K562 (cell line): ENCODE data around the gene CBFA2T2. TPM values are rescaled to one million over a fixed set of nuclear protein-coding genes. Genes with fewer than 3 reads are reported as not detected.

Experiments used
- ATAC-seq: fragments of 200-7000 bp; cut with Tn5 transposase; 3 replicates; pipeline ENCODE4 v1.9.1; 2020; ENCODE audit warnings: moderate library complexity
- BruUV-seq: library from RNA; stranded (reverse); fragments of 400-500 nt; replicated peaks from 2 replicates; lab custom pipeline; 2021; lab: Mats Ljungman, UMichigan
- CTCF ChIA-PET: fragments of 300-600 bp; formaldehyde crosslinking; extraction: SDS; loops from one replicate; lab custom pipeline; 2021; ENCODE audit warnings: low intra/inter-chr PET ratio; lab: Yijun Ruan, JAX
- POLR2A ChIA-PET: fragments of 300-600, 350-650 bp; sonication (Branson Sonifier 250); formaldehyde crosslinking; extraction: SDS; loops from one replicate; lab custom pipeline; 2021; ENCODE audit warnings: antibody characterized with exemption, inconsistent platforms; lab: Yijun Ruan, JAX
- DNase-seq, 4 experiments: peaks; one replicate each; pipeline versions ENCODE4 v3.0.0 to v3.0.0-alpha.2; 2011 to 2018; ENCODE audit warnings: low spot score in 3 of 4, mixed read lengths in 3 of 4; ENCODE audit errors: extremely low read depth in 1 of 4
- FAIRE-seq: peaks from 2 replicates; lab custom pipeline; 2011; peaks lifted over from hg19 to GRCh38; lab: Jason Lieb, UNC
- H2AFZ ChIP-seq: 2 replicates; pipeline ENCODE4 v1.6.0; 2011; ENCODE audit warnings: low read depth, low read length, control low read depth, inconsistent platforms
- H3K27ac ChIP-seq: fragments of 200-600 bp; 3 replicates; pipeline ENCODE4 v1.8.0; 2011; ENCODE audit warnings: low read depth, mild to moderate bottlenecking, control low read depth, inconsistent platforms, low read length, moderate library complexity, mixed read lengths; ENCODE audit errors: extremely low read depth
- H3K27me3 ChIP-seq, 2 experiments: fragments of 300-600 bp in 1 of 2; 2 replicates in 1 of 2; 3 replicates in 1 of 2; pipeline versions ENCODE4 v1.6.0 to v1.8.0; 2011; ENCODE audit warnings: inconsistent platforms in 2 of 2, low read length in 2 of 2, mild to moderate bottlenecking in 1 of 2, mixed read lengths in 1 of 2, moderate library complexity in 1 of 2; ENCODE audit not compliant: control insufficient read depth in 2 of 2, insufficient read depth in 2 of 2
- H3K36me3 ChIP-seq: fragments of 300-600 bp; 3 replicates; pipeline ENCODE4 v1.8.0; 2011; ENCODE audit warnings: mild to moderate bottlenecking, low read length, inconsistent platforms; ENCODE audit not compliant: control insufficient read depth, insufficient read depth
- H3K4me1 ChIP-seq, 2 experiments: fragments of 200-600 bp in 1 of 2; replicated peaks in 1 of 2; 2 replicates in 1 of 2; 3 replicates in 1 of 2; pipeline versions ENCODE4 v1.5.1 to v1.8.0; 2011; ENCODE audit warnings: inconsistent platforms in 2 of 2, low read length in 2 of 2, mild to moderate bottlenecking in 1 of 2, mixed read lengths in 1 of 2, moderate library complexity in 1 of 2; ENCODE audit not compliant: control insufficient read depth in 2 of 2, insufficient read depth in 2 of 2
- H3K4me2 ChIP-seq: 2 replicates; pipeline ENCODE4 v1.6.1; 2011; ENCODE audit warnings: low read length, control low read depth, inconsistent platforms, mixed read lengths; ENCODE audit not compliant: insufficient read depth
- H3K4me3 ChIP-seq: fragments of 200-600 bp; sonication (generic), shearing (Covaris generic); 2 replicates; pipeline ENCODE4 v1.5.1; 2016; ENCODE audit warnings: control low read depth, inconsistent platforms
- H3K79me2 ChIP-seq: fragments of 200-600 bp; 3 replicates; pipeline ENCODE4 v1.8.0; 2011; ENCODE audit warnings: low read length, inconsistent platforms; ENCODE audit not compliant: control insufficient read depth, insufficient read depth
- H3K9ac ChIP-seq, 2 experiments: 2 replicates each; pipeline versions ENCODE4 v1.6.0 to v1.6.1; 2011; ENCODE audit warnings: low read depth in 2 of 2, low read length in 2 of 2, control low read depth in 1 of 2, inconsistent platforms in 1 of 2, mild to moderate bottlenecking in 1 of 2, mixed read lengths in 1 of 2; ENCODE audit not compliant: insufficient read depth in 1 of 2
- H3K9me1 ChIP-seq: one replicate; pipeline ENCODE4 v1.6.0; 2011; ENCODE audit warnings: inconsistent platforms, mild to moderate bottlenecking, low read length, moderate library complexity; ENCODE audit not compliant: control insufficient read depth, insufficient read depth
- H3K9me3 ChIP-seq: replicated peaks from 2 replicates; pipeline ENCODE4 v1.5.1; 2011; ENCODE audit warnings: low read depth, low read length, inconsistent platforms; ENCODE audit not compliant: control insufficient read depth, insufficient read depth
- H4K20me1 ChIP-seq: replicated peaks from 2 replicates; pipeline ENCODE4 v1.6.1; 2011; ENCODE audit warnings: low read length, inconsistent platforms, mixed read lengths; ENCODE audit not compliant: control insufficient read depth, insufficient read depth
- CHAMP1 ChIP-seq: fragments of 450-650 bp; IDR thresholded peaks from 2 replicates; pipeline ENCODE4 v1.6.1; 2016; ENCODE audit warnings: mild to moderate bottlenecking
- CSDE1 ChIP-seq, 2 experiments: fragments of 450-650 bp; IDR thresholded peaks; 2 replicates each; pipeline ENCODE4 v1.6.1; 2016; ENCODE audit warnings: mild to moderate bottlenecking in 1 of 2
- DDX20 ChIP-seq: fragments of 450-650 bp; IDR thresholded peaks from 2 replicates; pipeline ENCODE4 v1.6.1; 2016; ENCODE audit warnings: missing genetic modification characterization, low read depth, mild to moderate bottlenecking, missing compliant biosample characterization, moderate library complexity
- FOXJ3 ChIP-seq: sonication (generic); formaldehyde crosslinking; IDR thresholded peaks from 2 replicates; pipeline ENCODE4 v1.4.0; 2020; ENCODE audit warnings: mild to moderate bottlenecking, missing genetic modification reagents
- PCBP2 ChIP-seq: fragments of 200-400 bp; formaldehyde crosslinking; IDR thresholded peaks from 2 replicates; pipeline ENCODE4 v1.6.1; 2018; ENCODE audit warnings: low read length, low read depth, mild to moderate bottlenecking, moderate library complexity; ENCODE audit not compliant: poor library complexity, severe bottlenecking
- POLR2G ChIP-seq: fragments of 200-400 bp; formaldehyde crosslinking; IDR thresholded peaks from 2 replicates; pipeline ENCODE4 v1.6.1; 2017; ENCODE audit warnings: low read depth, mild to moderate bottlenecking, antibody characterized with exemption, low read length, moderate library complexity
- RNF2 ChIP-seq: sonication (generic); IDR thresholded peaks from 2 replicates; pipeline ENCODE4 v1.6.1; 2016
- SMARCB1 ChIP-seq: IDR thresholded peaks from 2 replicates; pipeline ENCODE4 v1.6.1; 2011; ENCODE audit warnings: improper control_type of control experiment, low read depth; ENCODE audit not compliant: insufficient read length
- SNAPC5 ChIP-seq: fragments of 250-450 bp; sonication (Bioruptor Pico); IDR thresholded peaks from 2 replicates; pipeline ENCODE4 v1.8.0; 2021; ENCODE audit warnings: moderate library complexity, mild to moderate bottlenecking, inconsistent platforms
- TEAD1 ChIP-seq, 2 experiments: fragments of 450-650 bp in 1 of 2; sonication (generic) in 1 of 2; formaldehyde crosslinking; IDR thresholded peaks; 2 replicates each; pipeline versions ENCODE4 v1.4.0 to v1.8.0; 2020 to 2022; ENCODE audit warnings: mild to moderate bottlenecking in 2 of 2, missing genetic modification reagents in 1 of 2
- TGIF2 ChIP-seq: sonication (generic); formaldehyde crosslinking; IDR thresholded peaks from 2 replicates; pipeline ENCODE4 v1.8.1; 2022; ENCODE audit warnings: mild to moderate bottlenecking, missing genetic modification reagents, moderate library complexity
- ZHX1 ChIP-seq: fragments of 150-350 bp; conservative IDR thresholded peaks from 2 replicates; pipeline ENCODE4 v1.6.1; 2014; ENCODE audit warnings: low read length
- ZNF12 ChIP-seq: sonication (generic); formaldehyde crosslinking; IDR thresholded peaks from 2 replicates; pipeline ENCODE4 v1.4.0; 2020; ENCODE audit warnings: mild to moderate bottlenecking, missing genetic modification reagents
- ZNF57 ChIP-seq: fragments of 450-650 bp; formaldehyde crosslinking; IDR thresholded peaks from 2 replicates; pipeline ENCODE4 v1.4.0; 2020; ENCODE audit warnings: mild to moderate bottlenecking, moderate library complexity
- WGBS: fragments of 100-300 bp; shearing (Covaris generic); methylation state at CpG from one replicate; pipeline ENCODE4 v1.1.6; 2016; ENCODE audit warnings: low coverage, mixed read lengths; ENCODE audit not compliant: insufficient coverage; ENCODE audit errors: missing lambda C conversion rate; 5-methylcytosine and 5-hydroxymethylcytosine counted together
- in situ Hi-C: fragments of 300-500 bp; cut with MboI; formaldehyde crosslinking; loops from 4 replicates; pipeline ENCODE4 v1.15.0; 2018; ENCODE audit warnings: inconsistent platforms, mixed read lengths
- intact Hi-C: fragments of 100-400 bp; cut with micrococcal nuclease; formaldehyde crosslinking; loops from 2 replicates; pipeline ENCODE4 v1.14.2; 2022
- polyA plus RNA-seq, 8 experiments: library from polyadenylated mRNA; depleted of rRNA in 4 of 8; stranded (reverse) in 5 of 8; unstranded in 3 of 8; fragments of >200 nt; fragmentation: Nextera tagmentation in 2 of 8; fragmentation: Illumina TruSeq in 1 of 8; extraction: Ambion mirVana in 2 of 8; extraction: Trizol in 1 of 8; gene quantifications; 2 replicates each; pipeline versions ENCODE4 v1.2.1 to v1.2.3, GENCODE V29; 2011 to 2014; ENCODE audit warnings: inconsistent platforms in 1 of 8, missing spikeins in 1 of 8
- total RNA-seq, 7 experiments: library from RNA; depleted of rRNA in 6 of 7; stranded (reverse); fragments of >200 nt in 6 of 7; fragmentation: Illumina TruSeq in 2 of 7; extraction: Trizol in 2 of 7; gene quantifications; 2 replicates each; pipeline versions ENCODE4 v1.2.1 to v1.2.3, GENCODE V29; 2011 to 2021; ENCODE audit warnings: low replicate concordance in 1 of 7
- TF ChIP-seq, protein P1 (sequence below), 2 experiments: fragments of 450-650 bp in 1 of 2; IDR thresholded peaks; 2 replicates each; pipeline ENCODE4 v1.6.1; 2011 to 2017; ENCODE audit warnings: low read depth in 2 of 2, antibody characterized with exemption in 1 of 2, borderline replicate concordance in 1 of 2, low read length in 1 of 2, mild to moderate bottlenecking in 1 of 2, mixed read lengths in 1 of 2; ENCODE audit not compliant: control insufficient read depth in 1 of 2

Gene CBFA2T2
- total and polyA plus RNA-seq, 9 of the 15 experiments (the other 6 are each of a cell fraction or from before 2014, with no cell fraction given) = 0.27 to 9.6 (median 5.8) TPM

- CTCF ChIA-PET = no interaction called here
- Histone ChIP-seq H4K20me1 (no peaks in the 10 kb centered on the region), H3K27me3 (no peaks in the 10 kb centered on the region), H3K79me2 (no peaks in the 10 kb centered on the region), H3K4me3 (no peak overlapping the region), H3K9me3 (no peaks in the 10 kb centered on the region), H2AFZ (no peak overlapping the region), H3K36me3 (no peaks in the 10 kb centered on the region), H3K27ac (no peak overlapping the region), H3K4me2 (no peak overlapping the region), H3K9ac (no peak overlapping the region), H3K4me1 (peaks cover 0 to 3% of the 10 kb centered on the region in 2 experiments; a peak in 2 of 5 replicates), H3K9me1 (no peaks in the 10 kb centered on the region)
- FAIRE-seq (no peak), ATAC-seq (no peak), DNase-seq (no peak)
- no TSS peak for BruUV-seq
- in situ Hi-C loops (no loop called here), intact Hi-C loops (no loop called here)
- POLR2A ChIA-PET = no interaction called here
- 54% methylated on average over 4 of the region's 4 CpGs for WGBS
- TF ChIP-seq TEAD1 (CRISPR knock-in tag; IDR thresholded peaks at IDR 0.05) = no peak
- TF ChIP-seq ZNF12 (CRISPR knock-in tag) = no peak
- TF ChIP-seq TGIF2 (CRISPR knock-in tag) = no peak
- TF ChIP-seq POLR2G = no peak
- TF ChIP-seq CSDE1 (IDR thresholded peaks at IDR 0.05) = no peak
- no peak for TF ChIP-seq SMARCB1
- TF ChIP-seq, protein P1, sequence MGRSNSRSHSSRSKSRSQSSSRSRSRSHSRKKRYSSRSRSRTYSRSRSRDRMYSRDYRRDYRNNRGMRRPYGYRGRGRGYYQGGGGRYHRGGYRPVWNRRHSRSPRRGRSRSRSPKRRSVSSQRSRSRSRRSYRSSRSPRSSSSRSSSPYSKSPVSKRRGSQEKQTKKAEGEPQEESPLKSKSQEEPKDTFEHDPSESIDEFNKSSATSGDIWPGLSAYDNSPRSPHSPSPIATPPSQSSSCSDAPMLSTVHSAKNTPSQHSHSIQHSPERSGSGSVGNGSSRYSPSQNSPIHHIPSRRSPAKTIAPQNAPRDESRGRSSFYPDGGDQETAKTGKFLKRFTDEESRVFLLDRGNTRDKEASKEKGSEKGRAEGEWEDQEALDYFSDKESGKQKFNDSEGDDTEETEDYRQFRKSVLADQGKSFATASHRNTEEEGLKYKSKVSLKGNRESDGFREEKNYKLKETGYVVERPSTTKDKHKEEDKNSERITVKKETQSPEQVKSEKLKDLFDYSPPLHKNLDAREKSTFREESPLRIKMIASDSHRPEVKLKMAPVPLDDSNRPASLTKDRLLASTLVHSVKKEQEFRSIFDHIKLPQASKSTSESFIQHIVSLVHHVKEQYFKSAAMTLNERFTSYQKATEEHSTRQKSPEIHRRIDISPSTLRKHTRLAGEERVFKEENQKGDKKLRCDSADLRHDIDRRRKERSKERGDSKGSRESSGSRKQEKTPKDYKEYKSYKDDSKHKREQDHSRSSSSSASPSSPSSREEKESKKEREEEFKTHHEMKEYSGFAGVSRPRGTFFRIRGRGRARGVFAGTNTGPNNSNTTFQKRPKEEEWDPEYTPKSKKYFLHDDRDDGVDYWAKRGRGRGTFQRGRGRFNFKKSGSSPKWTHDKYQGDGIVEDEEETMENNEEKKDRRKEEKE (IDR thresholded peaks at IDR 0.05; ENCODE audit: borderline replicate concordance in 1 of 2, control insufficient read depth in 1 of 2, low read depth in 2 of 2, low read length in 1 of 2) = no peak
- TF ChIP-seq SNAPC5 (CRISPR knock-in tag) = no peak
- TF ChIP-seq DDX20 (tag) = no peak
- no peak for TF ChIP-seq ZHX1
- TF ChIP-seq PCBP2 = no peak
- no peak for TF ChIP-seq CHAMP1
- no peak for TF ChIP-seq RNF2
- no peak for TF ChIP-seq FOXJ3 (CRISPR knock-in tag)
- no peak for TF ChIP-seq ZNF57
These were observed 50.5 kb downstream of the CBFA2T2 start for GRCh38 chr20:33540427-33540826.
